ENCODE data around the gene ERCC6L.
A peak's percentile ranks its signal among the peaks of the same experiment; 100 is the strongest.
"Not testable (repeated sequence)": the region's sequence is repeated elsewhere in the genome, so short reads cannot be mapped to it uniquely, and the experiment has no call there.

Gene ERCC6L

GRCh38 chrX:72253686-72254085, 14.9 kb upstream of the ERCC6L start:
- no peak for DNase-seq (ENCODE audit: low read depth)

GRCh38 chrX:72247206-72247942, 8.5 kb upstream of the ERCC6L start:
- no peak for DNase-seq (ENCODE audit: low read depth)

- DNase-seq (ENCODE audit: low read depth) = peak; percentile 68
Measured at GRCh38 chrX:72245461-72246089, 6.7 kb upstream of the ERCC6L start.

GRCh38 chrX:72243472-72243871, 4.6 kb upstream of the ERCC6L start:
- DNase-seq (ENCODE audit: low read depth) = peak; percentile 62

- no peak for DNase-seq (ENCODE audit: low read depth)
Measured at GRCh38 chrX:72240976-72241375, 2.1 kb upstream of the ERCC6L start.

GRCh38 chrX:72238183-72238582, 644 bp downstream of the ERCC6L start:
- DNase-seq (ENCODE audit: low read depth) = peak; percentile 25

GRCh38 chrX:72236841-72237240, 2.0 kb downstream of the ERCC6L start:
- peak; percentile 37 for DNase-seq (ENCODE audit: low read depth)

GRCh38 chrX:72230290-72230689, 8.5 kb downstream of the ERCC6L start:
- no peak for DNase-seq (ENCODE audit: low read depth)

GRCh38 chrX:72220375-72220774, 18.5 kb downstream of the ERCC6L start:
- DNase-seq (ENCODE audit: low read depth) = not testable (repeated sequence)

GRCh38 chrX:72216973-72217372, 21.9 kb downstream of the ERCC6L start:
- no peak for DNase-seq (ENCODE audit: low read depth)

- DNase-seq (ENCODE audit: low read depth) = peak; percentile 51
Measured at GRCh38 chrX:72208126-72208800, 30.6 kb downstream of the ERCC6L start.

GRCh38 chrX:72207366-72207765, 31.5 kb downstream of the ERCC6L start:
- DNase-seq (ENCODE audit: low read depth) = no peak

GRCh38 chrX:72205706-72206105, 33.1 kb downstream of the ERCC6L start:
- no peak for DNase-seq (ENCODE audit: low read depth)

- DNase-seq (ENCODE audit: low read depth) = no peak
Measured at GRCh38 chrX:72203421-72203820, 35.4 kb downstream of the ERCC6L start.

GRCh38 chrX:72202792-72203401, 35.9 kb downstream of the ERCC6L start:
- no peak for DNase-seq (ENCODE audit: low read depth)

- peak; percentile 86 for DNase-seq (ENCODE audit: low read depth)
Measured at GRCh38 chrX:72201836-72202536, 36.8 kb downstream of the ERCC6L start.

- DNase-seq (ENCODE audit: low read depth) = no peak
Measured at GRCh38 chrX:72182924-72183323, 55.9 kb downstream of the ERCC6L start.

- DNase-seq (ENCODE audit: low read depth) = peak; percentile 96
Measured at GRCh38 chrX:72181178-72182125, 57.4 kb downstream of the ERCC6L start, which contains the start of gene PIN4. TSS of gene PIN4 (plus strand) at chrX:72181757. CDS start at chrX:72181786, 29 bp downstream.

GRCh38 chrX:72180539-72180938, 58.3 kb downstream of the ERCC6L start:
- no peak for DNase-seq (ENCODE audit: low read depth)

- DNase-seq (ENCODE audit: low read depth) = no peak
Measured at GRCh38 chrX:72176981-72177380, 61.8 kb downstream of the ERCC6L start.

- not testable (repeated sequence) for DNase-seq (ENCODE audit: low read depth)
Measured at GRCh38 chrX:72176289-72176688, 62.5 kb downstream of the ERCC6L start.
